NCI-H345 treated with DMSO at 0.1 percent for 48 hours (cell line): Measurements from ENCODE around the gene TMEM134.

Source experiments
- DNase-seq: peaks from one replicate; lab custom pipeline; 2025; ENCODE audit not compliant: unreplicated experiment; lab: John Stamatoyannopoulos, UW

The TMEM134 gene

DNA sequence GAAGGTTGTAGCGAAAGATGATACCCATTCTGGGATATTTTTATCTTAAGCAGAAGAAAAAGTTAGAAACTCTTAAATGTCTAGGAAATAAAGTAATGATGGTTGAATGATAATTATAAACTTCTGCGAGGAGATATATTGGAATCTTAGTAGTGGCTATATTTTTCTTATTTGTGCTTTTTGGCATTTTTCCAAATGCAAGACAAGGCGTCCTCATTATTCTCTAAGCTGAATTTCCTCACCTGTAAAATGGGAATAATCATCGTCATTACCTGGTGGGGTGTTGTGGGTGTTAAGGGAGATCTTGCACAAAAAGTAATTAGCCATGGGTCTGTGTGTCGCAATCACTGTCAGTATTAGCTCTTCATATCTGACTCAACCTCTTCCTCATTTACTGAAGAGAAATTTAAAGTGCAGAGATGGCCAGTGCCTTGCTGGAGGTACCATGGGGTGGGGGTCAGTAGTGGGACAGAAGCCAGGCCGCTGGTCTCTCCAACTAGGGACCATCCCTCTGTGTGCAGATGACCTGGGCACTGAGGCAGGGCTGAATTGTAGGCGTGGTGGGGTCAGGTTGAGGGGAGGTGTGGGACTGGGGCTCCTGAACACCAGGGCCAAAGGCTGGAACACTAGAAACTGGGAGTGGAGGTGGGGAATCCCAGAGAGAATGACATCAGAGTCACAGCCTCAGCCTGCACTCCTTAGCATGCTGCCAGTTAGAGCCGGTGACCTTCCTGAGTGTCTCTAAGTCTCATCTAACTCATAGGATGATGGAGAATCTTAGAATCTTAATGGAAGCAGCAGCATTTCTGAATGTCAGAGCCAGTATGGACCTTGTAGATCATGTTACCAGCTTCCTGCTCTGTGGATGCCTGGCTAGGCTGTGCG is 32.0 kb upstream of the TMEM134 start:
- DNase-seq = no peak

DNA sequence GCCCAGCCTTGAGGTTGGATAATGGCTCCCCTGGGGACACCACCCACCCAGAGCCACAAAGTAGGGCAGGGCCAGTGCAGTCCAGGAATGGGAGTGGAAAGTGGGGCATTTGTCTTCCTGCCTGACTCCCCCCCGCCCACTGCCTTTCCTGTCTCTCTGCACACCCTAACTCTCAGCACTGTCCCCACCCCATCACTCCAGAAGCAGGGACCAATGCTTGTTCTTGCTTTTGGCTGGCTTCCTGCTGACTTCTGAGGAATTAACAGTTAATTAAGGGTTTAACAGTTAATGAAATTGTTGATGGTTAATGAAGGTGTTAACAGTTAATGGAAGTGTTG is 31.4 kb upstream of the TMEM134 start:
- no peak for DNase-seq

DNA sequence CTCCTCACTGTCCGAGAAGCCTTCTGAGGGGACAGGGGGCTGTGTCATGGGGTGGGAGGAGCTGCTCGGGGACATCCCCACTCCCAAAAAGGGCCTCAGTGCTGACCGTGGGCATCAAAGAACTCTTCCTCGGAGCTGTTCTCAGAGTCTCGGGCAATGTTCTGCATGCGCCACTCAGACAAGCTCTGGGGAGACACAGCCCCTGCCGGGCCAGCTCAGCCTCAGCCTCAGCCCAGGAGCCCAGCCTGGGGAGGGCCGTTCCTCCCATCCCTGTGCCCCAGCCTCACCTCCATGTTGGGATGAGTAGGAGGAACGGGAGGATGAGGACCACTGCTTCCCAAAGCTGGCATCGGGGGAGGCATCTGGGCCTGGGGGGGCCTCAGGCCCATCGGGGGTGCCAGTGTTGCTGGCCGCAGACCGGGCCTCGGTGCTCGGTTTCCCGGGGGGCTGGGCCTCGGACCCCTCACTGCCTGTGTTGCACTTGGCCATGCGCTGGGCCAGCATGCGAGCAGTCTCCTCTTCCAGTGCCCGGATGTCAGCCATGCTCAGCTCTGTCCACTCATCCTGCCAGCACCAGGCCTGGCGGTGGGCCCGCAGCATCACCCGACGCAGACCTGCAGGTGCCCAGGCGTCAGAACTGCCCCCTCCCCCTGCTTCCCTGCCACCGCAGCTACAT is 30.9 kb upstream of the TMEM134 start:
- DNase-seq = no peak

DNA sequence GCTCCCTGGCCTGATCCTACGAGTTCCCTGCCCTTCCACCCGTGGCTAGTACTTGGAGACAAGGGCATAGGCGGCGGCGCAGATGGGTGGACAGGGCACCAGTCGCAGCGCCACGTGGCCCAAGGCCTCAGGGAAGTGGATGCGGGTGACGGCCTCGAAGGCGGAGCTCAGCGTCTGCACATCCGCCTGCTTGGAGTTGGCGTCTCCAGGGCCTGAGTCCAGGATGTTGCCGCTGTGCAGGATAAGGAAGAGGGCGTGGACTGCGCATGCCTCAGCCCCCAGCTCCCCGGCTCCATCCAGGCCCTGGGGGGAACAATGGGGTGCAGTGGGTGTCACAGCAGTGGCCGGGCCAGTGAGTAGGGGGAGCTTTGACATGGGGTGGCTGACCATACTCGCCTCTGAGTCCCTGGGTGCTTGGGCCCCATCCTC is 29.5 kb upstream of the TMEM134 start:
- DNase-seq = no peak

DNA sequence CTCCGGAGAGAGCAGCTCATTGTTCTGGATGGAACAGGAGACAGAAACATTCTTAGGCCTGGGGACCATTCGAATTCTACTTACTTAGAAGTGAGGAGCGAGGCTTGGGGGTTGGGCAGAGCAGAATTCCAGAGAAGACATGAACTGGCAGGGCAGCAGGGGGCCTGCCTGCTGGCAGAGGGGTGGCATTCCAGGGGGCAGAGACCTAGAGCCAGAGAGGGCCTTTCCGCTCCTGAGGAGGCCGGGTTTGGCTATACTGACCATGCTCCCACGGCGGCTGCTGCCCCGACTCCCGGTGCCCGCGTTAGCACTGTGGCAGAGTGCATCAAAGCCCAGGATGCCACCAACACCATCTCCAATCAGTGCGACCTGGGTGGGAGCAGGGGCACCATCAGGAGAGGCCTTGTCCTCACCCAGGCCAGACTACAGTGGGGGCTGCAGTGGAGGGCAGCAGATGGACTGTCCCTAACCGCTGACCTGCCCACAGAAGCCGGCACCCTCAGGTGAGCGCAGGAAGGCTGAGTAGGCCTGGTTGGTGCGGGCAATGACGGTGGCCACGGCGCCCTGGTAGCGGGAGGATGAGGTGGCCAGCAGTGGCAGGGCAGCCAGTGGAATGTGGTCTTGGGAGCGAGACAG is 28.7 kb upstream of the TMEM134 start:
- no peak for DNase-seq

DNA sequence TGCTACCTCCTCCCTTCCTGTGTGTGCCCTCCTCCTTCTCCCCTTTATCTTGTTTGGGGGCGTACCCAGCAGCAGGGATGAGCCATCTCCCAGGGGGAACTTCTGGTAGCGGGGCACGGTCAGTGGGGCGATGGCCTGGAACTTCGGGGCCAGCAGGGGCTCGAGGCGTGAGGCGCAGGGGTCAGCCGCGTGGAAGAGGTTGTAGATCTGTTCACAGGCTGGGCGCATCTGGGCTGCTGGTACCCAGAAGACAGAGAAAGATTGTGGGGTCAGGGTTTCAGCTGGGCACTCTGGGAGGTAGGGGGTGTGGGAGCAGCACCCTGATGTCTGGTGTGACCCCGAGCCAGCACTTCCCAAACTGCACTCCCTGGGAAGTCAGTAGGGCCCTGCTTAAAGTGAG is 27.1 kb upstream of the TMEM134 start:
- DNase-seq = no peak

DNA sequence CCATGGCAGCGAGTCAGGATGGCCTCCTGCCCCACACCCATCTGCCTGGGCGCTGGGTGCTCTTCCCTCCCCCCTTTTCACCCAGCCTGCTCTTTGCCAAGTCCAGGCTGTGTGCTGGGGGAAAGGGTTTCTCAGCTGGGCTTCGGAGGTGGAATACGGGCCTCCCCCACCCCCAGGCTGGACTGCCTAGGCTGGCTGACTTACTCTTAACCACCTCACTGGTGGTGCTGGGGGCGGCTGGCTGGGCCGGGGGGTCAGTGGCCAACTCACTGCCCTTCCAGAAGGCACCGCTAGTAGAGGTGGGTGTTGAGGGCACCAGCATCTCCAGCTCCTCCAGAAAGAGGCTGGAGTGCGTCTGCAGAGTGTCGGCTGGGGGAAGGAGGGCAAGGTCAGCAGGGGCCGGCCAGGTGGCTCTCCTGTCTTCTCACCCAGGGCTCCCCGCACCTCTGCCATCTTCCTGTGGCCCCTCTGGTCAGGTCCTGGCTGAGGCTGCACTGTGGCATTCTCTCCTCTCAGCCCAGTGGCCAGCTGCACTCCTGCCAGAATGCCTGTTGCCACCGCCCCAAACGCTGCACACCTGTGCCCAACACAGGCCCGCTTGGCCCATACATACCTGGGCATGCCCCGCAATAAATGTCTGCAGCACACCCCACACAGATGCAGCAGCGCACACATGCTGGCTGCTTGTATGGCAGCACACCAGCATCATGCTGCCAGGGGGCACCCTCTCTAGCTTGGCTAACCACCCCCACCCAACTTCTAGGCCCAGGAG is 26.4 kb upstream of the TMEM134 start:
- no peak for DNase-seq

DNA sequence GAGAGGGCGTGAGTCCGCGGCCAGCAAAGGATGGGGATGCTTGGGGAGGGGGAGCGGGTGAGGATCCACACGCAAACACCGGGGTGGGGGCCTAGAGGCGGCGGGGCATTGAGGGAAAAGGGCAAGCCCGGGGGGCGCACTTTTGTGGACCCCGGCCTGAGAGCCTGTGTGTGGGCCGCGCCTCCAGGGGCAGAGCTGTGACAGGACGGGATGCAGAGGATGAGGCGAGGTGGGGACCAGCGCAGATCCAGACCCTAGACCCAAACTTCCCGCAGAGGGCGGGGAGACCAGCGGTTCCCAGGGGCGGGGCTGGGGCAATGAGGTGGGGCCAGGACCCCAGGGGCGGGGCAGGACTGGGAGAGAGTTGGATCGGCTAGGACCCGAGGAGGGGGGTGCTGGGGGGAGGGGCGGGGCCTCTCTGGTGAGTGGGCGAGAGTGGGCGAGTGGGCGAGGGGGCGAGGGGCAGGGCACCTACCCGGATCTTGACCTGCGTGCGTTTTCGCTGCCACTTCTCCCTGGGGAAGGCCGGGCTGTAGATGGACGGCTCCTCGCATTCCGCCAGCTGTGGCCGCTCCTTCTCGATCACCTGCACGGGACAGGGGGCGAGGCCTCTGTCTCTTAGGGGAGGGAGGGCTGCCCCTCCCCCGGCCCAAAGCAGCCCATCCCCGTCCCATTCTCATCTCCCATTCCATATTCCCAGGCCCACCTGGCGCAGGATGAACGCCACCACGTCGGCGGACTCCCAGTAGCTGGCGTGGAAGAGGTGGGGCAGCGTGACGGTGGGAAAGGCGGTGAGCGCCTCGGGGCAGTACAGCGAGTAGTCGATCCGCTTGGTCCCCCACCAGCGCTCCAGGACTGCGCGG is 25.6 kb upstream of the TMEM134 start:
- DNase-seq = no peak

DNA sequence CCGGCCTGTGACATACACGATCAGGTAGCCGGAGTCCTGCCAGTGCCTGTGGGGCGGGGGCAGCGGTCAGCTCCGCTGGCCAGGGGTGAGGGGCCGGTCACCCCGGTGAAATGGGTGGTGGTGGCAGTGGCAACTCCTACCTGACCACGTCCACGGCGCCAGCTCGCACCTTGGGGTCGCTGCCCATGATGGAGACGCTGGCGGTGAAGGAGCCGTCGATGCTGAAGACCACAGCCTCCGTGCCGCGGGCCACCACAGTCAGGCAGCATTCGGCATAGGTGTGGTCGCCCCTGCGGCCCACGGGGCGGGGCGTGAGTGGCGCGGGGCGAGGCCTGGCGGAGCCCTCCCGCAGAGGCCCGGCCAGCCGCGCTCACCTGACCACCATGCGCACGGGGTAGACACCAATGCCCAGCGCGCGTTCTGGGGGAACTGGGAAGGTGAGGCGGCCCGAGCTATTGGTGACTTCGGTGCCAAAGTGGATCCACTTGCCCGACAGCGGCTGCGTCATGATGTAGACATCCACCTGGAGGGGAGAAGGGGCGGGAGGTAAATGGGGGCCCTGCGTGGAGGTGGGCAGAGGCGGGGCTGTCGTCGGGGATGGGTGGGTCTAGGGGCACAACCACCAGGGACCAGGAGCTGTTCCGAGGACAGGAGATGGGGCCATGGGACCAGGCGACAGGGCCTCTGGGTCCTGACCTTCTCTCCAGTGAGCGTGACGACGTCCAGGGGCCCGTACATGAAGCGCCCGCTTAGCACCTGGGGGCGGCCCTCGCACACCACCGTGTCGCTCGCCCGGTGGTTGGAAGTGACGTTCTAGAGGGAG is 24.7 kb upstream of the TMEM134 start:
- DNase-seq = no peak

DNA sequence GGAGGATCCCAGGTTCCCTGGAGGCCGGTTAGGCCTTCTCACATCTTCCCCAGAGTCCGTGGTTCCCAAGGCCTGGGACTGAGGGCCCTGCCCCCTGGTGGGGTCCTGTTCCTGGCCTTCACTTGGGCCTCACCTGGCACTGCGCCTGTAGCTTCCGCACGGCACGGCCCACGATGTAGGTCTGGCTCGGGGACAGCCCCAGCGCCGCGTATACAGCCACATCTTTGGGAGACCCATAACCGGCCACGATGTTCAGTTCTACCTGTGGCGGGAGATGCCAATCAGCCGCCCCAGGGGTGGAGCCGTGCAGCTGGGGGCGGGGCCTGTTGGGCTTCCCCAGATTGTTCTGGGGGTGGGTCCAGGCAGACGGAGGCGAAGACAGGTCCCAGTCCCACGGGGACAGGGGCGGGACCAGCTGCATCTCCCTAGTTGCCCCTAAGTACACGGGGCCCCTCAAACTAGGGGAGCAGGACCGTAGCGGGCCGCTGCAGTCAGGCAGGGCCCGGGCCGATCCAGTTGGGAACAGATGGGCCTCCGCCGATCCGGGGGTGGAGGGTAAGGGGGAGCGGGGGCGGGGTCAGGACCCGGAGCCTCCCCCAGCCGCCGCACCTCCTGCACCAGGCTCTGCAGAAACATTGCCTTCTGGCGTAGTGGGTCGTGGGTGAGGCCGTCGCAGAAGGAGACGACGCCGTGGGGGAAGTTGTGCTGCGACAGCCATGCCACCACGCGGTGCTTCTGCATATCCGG is 23.9 kb upstream of the TMEM134 start:
- no peak for DNase-seq

DNA sequence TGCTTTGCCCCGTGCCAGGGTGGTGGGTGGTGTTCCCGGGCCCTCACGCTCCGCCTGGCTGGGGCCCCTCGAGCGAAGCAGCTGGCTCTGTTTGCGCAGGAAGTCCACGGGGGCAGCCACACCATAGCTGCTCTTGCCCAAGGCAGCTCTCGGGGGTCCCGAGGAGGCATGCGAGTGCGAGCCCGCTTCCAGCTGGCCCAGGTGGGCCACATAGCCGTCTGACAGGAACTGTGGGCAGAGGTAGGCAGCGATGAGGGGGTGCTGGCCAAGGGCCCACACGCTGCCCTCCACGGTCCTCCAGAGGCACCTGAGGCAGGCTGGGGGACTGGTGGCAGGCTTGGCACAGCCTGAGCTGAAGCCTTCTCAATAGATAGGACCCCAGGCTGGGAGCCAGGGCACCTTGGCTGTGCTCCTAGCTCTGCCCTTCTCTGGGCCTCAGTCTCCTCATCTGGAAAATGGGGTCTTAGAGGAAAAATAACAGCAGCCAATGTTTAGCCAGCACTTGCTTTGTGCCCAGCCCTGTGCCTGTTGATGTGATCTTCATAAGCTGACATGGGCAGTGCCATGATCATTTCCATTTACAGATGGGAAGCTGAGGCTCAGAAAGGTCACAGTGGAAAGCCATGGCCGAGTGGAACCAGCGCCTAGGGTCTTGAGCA is 23.1 kb upstream of the TMEM134 start:
- no peak for DNase-seq

DNA sequence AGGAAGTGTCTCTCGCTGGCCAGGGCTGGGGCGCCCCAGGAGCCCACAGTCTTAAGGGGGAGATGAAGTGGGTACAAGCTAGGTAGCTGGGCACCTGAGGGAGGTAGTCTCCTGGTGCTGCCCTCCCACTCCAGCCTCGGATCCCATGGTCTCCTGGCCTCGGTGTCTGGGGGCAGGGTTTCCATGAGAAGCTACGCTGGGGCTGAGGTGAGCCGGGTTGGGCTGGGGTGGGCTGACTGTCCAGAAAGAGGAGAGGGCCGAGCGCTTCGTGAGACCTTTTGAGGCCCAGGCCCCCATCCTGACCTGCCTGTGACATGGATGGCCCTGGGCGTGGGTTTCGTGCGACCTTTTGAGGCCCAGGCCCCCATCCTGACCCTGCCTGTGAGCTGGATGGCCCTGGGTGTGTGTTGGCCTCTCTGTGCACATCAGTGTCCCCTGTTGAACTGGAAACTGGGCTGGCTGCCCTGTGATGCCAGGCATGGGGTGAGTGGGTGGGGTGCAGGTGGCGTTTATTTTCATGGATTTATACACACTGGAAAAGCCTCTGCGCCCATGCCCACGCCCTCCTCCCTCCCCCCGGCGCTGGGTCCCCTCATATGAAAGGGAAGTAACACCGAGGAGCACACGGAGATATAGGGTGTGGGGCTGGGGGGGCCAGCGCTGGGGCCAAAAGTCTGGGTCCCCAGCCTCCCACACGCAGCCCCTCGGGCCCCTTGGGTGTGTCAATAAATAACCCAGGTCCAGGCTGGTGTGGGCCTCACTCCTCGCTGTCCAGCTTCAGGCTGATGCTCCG is 22.4 kb upstream of the TMEM134 start:
- DNase-seq = no peak

DNA sequence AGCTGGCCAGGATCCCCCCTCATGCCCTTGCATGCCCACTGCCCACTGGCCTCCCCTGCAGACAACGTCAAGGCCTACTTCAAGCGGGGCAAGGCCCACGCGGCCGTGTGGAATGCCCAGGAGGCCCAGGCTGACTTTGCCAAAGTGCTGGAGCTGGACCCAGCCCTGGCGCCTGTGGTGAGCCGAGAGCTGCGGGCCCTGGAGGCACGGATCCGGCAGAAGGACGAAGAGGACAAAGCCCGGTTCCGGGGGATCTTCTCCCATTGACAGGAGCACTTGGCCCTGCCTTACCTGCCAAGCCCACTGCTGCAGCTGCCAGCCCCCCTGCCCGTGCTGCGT is 21.6 kb upstream of the TMEM134 start:
- DNase-seq = no peak

DNA sequence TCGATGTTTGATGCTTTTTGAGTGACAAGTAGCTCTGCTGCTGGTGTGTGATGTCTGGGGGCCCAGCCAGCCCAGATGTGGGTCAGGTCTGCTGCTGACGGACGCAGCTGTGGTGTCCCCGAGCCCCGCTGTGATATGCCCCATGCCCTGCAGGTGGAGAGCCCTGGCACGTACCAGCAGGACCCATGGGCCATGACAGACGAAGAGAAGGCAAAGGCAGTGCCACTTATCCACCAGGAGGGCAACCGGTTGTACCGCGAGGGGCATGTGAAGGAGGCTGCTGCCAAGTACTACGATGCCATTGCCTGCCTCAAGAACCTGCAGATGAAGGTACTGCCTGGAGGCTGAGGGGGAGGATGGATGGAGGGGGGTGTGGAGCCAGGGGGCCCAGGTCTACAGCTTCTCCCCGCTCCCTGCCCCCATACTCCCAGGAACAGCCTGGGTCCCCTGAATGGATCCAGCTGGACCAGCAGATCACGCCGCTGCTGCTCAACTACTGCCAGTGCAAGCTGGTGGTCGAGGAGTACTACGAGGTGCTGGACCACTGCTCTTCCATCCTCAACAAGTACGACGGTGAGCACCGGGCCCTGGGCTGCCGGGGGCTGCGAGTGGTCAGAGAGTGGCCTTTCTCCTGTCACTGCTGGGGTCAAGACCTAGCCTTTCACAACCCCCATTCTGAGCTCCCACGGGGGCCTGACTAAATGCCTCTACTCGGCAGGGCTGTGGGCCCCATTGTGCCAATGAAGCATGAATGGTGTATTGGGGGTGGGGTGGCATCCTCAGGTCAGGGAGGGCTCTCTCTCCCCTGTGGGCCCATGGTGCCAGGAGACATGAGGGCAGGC is 21.1 kb upstream of the TMEM134 start:
- DNase-seq = no peak

DNA sequence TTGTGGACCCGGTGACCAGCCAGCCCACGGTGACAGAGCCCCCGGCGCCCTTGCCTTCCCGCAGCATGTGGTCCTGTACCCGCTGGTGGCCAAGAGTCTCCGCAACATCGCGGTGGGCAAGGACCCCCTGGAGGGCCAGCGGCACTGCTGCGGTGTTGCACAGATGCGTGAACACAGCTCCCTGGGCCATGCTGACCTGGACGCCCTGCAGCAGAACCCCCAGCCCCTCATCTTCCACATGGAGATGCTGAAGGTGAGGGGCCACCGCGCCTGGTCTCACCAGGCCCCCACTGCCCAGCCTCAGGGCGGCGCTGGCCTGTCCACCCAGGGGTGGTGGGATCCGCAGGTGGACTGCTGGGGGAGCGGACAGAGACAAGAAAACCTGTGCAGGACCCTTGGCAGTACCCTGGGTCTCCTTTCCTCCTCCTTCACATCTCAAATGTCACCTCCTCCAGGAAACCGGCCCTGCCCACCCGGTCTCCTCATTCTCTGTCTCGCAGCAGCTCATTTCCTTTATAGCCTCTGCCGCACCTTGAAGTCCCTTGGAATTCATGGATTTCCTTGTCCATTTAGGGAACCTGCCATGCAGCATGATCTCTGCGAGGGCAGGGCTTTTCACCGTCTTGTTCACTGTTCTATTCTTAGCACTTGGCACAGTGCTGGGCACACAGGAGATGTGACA is 20.3 kb upstream of the TMEM134 start:
- no peak for DNase-seq

DNA sequence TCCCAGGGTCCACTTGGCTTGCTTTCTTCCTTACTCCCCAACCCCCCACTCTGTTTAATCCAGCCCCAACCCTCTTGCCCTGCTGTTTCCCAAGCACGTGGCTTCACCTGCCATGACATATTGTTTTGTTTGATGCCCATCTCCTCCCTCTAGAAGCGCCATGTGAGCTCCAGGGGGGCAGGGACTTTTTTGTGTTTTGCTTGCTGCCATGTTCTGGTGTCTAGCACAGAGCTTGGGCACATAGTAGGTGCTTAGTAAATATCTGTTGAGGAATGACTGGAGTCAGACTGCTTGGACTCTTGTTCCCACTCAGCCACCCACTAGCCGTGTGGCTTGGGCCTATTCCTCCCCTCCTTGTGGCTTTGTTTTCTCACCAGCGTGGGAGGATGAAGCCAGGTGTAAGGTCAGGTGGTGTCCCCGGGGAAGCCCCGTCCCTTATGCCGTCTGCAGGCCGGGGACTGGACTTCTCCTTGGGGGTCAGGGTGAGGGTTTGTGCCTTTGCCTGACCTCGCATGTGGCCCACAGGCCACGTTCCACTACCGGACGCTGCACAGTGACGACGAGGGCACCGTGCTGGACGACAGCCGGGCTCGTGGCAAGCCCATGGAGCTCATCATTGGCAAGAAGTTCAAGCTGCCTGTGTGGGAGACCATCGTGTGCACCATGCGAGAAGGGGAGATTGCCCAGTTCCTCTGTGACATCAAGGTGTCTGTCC is 17.6 kb upstream of the TMEM134 start:
- DNase-seq = no peak
